ENCODE results near the gene NKAIN2.

NKAIN2 gene

DNA sequence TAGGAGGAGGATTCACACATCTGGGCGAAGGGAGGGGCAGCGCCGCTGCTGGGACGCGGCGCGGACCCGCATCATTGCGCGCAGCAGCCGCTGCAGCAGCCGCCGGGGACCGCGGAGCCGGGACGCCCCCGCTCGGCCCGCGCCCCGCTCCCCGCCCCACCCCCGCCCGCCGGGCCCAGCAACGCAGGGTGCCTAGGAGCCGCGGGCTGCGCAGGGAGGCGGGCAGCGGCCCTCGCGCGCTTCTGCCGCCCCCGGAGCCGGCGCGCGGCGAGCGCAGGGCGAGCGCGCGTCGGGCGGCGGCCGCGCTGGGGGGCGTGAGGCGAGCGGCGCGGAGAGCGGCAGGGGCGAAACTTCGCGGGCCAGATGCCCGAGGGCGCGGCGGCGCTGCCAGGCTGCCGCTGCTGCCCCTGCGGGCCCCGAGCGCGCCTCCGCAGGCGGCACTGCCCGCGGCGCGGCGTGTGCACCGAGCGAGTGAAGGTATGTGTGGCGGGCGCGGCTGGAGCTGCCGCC lies at the start of gene NKAIN2:
TSS of gene NKAIN2 (plus strand) at position 362 of the 510 bp plus-strand sequence.
- Histone ChIP-seq H3K4me3 (ENCODE audit: low read length in 2 of 2) (peak within 1 kb of the TSS; percentile 52 to 56), H3K27me3 (ENCODE audit: control insufficient read depth in 2 of 2, insufficient read depth in 2 of 2, low read length in 2 of 2) (peaks cover 18 to 19% of the 10 kb centered on the region in 2 donors), H3K27ac (ENCODE audit: low read depth in 2 of 2, low read length in 2 of 2) (no peak within 1 kb of the TSS), H3K9me3 (ENCODE audit: control insufficient read depth in 2 of 2, low read length in 2 of 2) (no peaks in the 10 kb centered on the region), H3K36me3 (ENCODE audit: control insufficient read depth in 2 of 2, insufficient read depth in 2 of 2, low read length in 2 of 2) (no peaks in the 10 kb centered on the region), H3K4me1 (ENCODE audit: control insufficient read depth in 2 of 2, insufficient read depth in 2 of 2, low read length in 2 of 2) (peaks cover 0 to 5% of the 10 kb centered on the region in 2 donors), H3K9ac (ENCODE audit: low read depth in 1 of 2, low read length in 2 of 2) (no peak within 1 kb of the TSS)

DNA sequence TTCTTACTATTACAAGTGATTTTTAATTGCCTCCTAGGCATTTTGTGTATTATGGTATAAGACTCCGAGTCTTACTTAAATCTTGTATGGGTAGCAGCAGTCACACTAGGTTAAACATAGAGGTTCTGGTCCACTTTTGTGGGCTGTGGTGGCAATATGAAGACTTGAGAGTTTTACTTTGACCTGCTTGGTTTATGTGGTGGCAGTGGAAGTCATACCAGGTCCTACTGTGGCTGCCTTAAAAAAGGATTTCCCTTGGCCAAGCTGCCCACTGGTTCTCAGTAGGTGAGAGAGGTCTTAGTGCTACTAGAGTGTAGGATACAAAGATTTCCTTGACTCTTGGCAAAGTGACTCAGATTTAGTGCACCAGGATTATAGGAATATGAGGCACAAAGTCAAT lies 44.2 kb upstream of the NKAIN2 start:
- Histone ChIP-seq H3K4me1 (ENCODE audit: control insufficient read depth in 2 of 2, insufficient read depth in 2 of 2, low read length in 2 of 2) (no peaks in the 10 kb centered on the region), H3K4me3 (ENCODE audit: low read length in 2 of 2) (no peak overlapping the region), H3K9me3 (ENCODE audit: control insufficient read depth in 2 of 2, low read length in 2 of 2) (no peaks in the 10 kb centered on the region), H3K27ac (ENCODE audit: low read depth in 2 of 2, low read length in 2 of 2) (no peak overlapping the region), H3K9ac (ENCODE audit: low read depth in 1 of 2, low read length in 2 of 2) (no peak overlapping the region), H3K27me3 (ENCODE audit: control insufficient read depth in 2 of 2, insufficient read depth in 2 of 2, low read length in 2 of 2) (no peaks in the 10 kb centered on the region), H3K36me3 (ENCODE audit: control insufficient read depth in 2 of 2, insufficient read depth in 2 of 2, low read length in 2 of 2) (no peaks in the 10 kb centered on the region)

DNA sequence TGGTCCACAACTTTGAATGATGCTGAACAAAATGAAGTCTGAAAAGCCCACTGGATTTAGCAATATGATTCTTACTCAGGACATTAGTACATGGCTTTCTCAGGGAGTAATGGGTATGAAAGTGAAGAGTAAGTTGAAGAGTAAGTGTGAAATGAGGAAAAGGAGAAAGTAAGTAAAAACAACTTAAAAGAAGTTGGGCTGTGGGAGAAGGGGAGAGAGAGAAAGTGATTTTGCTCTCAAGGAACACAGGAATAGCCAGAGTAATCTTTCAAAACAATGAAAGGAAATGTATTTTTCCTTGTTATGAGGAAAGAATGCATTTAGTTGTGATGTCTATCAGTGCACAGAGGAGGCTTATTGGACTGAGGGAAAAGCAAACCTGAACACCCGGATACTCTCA lies 39.8 kb upstream of the NKAIN2 start:
- Histone ChIP-seq H3K9me3 (ENCODE audit: control insufficient read depth in 2 of 2, low read length in 2 of 2) (no peaks in the 10 kb centered on the region), H3K27me3 (ENCODE audit: control insufficient read depth in 2 of 2, insufficient read depth in 2 of 2, low read length in 2 of 2) (no peaks in the 10 kb centered on the region), H3K27ac (ENCODE audit: low read depth in 2 of 2, low read length in 2 of 2) (no peak overlapping the region), H3K36me3 (ENCODE audit: control insufficient read depth in 2 of 2, insufficient read depth in 2 of 2, low read length in 2 of 2) (no peaks in the 10 kb centered on the region), H3K4me3 (ENCODE audit: low read length in 2 of 2) (no peak overlapping the region), H3K9ac (ENCODE audit: low read depth in 1 of 2, low read length in 2 of 2) (no peak overlapping the region), H3K4me1 (ENCODE audit: control insufficient read depth in 2 of 2, insufficient read depth in 2 of 2, low read length in 2 of 2) (no peaks in the 10 kb centered on the region)

DNA sequence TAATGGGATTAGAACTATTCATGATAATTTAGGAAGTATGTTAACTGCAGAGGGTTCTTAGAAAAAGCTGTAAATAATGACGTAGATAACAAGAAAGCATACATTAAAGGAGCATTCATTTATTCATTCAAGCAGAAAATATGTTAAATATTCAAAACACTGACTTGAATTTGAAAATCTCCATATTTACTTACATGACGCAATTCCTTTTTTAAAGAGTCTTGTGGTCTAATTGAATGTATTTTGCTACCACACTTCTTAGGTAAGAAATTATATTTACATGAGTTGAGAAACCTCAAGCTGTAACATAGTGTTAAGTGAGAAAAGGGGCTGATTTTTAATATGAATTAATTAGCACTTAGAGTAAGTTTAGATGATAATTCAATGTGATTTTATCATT lies 38.9 kb upstream of the NKAIN2 start:
- Histone ChIP-seq H3K36me3 (ENCODE audit: control insufficient read depth in 2 of 2, insufficient read depth in 2 of 2, low read length in 2 of 2) (no peaks in the 10 kb centered on the region), H3K9ac (ENCODE audit: low read depth in 1 of 2, low read length in 2 of 2) (no peak overlapping the region), H3K27me3 (ENCODE audit: control insufficient read depth in 2 of 2, insufficient read depth in 2 of 2, low read length in 2 of 2) (no peaks in the 10 kb centered on the region), H3K27ac (ENCODE audit: low read depth in 2 of 2, low read length in 2 of 2) (no peak overlapping the region), H3K4me3 (ENCODE audit: low read length in 2 of 2) (no peak overlapping the region), H3K4me1 (ENCODE audit: control insufficient read depth in 2 of 2, insufficient read depth in 2 of 2, low read length in 2 of 2) (no peaks in the 10 kb centered on the region), H3K9me3 (ENCODE audit: control insufficient read depth in 2 of 2, low read length in 2 of 2) (no peaks in the 10 kb centered on the region)

- H3K27me3 ChIP-seq (ENCODE audit: control insufficient read depth in 2 of 2, insufficient read depth in 2 of 2, low read length in 2 of 2), result no peaks in the 10 kb centered on the region
- no peaks in the 10 kb centered on the region for H3K36me3 ChIP-seq (ENCODE audit: control insufficient read depth in 2 of 2, insufficient read depth in 2 of 2, low read length in 2 of 2)
These were observed 34.7 kb upstream of the NKAIN2 start for GRCh38 chr6:123768921-123769320.

DNA sequence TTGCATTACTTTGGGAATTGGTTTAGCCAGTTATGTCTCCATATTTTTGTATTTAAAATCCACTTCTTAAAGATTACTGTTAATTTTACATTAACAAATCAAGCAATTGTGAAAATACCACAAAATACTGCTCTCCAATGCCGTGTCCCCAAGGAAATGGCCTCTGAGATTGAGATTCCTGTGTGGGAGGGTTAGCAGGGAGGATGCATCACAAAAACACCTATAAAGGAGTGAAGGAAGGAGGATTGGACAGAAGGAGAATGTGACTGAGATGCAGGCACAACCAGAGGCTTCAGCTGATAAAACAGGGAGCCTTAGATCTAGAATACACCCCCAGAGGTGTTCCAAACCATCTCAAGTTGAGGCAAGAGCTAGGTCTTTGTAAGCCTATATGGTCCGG lies 34.2 kb upstream of the NKAIN2 start:
- H3K4me1 ChIP-seq (ENCODE audit: control insufficient read depth in 2 of 2, insufficient read depth in 2 of 2, low read length in 2 of 2), result no peaks in the 10 kb centered on the region
- H3K9me3 ChIP-seq (ENCODE audit: control insufficient read depth in 2 of 2, low read length in 2 of 2), result no peaks in the 10 kb centered on the region
- H3K36me3 ChIP-seq (ENCODE audit: control insufficient read depth in 2 of 2, insufficient read depth in 2 of 2, low read length in 2 of 2), result no peaks in the 10 kb centered on the region
- H3K27ac ChIP-seq (ENCODE audit: low read depth in 2 of 2, low read length in 2 of 2), result no peak overlapping the region
- no peak overlapping the region for H3K9ac ChIP-seq (ENCODE audit: low read depth in 1 of 2, low read length in 2 of 2)
- H3K27me3 ChIP-seq (ENCODE audit: control insufficient read depth in 2 of 2, insufficient read depth in 2 of 2, low read length in 2 of 2), result no peaks in the 10 kb centered on the region
- H3K4me3 ChIP-seq (ENCODE audit: low read length in 2 of 2), result no peak overlapping the region

More at GRCh38 chr6:123768921-123769320, 34.7 kb upstream of the NKAIN2 start:
- H3K27ac ChIP-seq (ENCODE audit: low read depth in 2 of 2, low read length in 2 of 2), result no peak overlapping the region
- no peak overlapping the region for H3K4me3 ChIP-seq (ENCODE audit: low read length in 2 of 2)
- H3K9ac ChIP-seq (ENCODE audit: low read depth in 1 of 2, low read length in 2 of 2), result no peak overlapping the region
- H3K9me3 ChIP-seq (ENCODE audit: control insufficient read depth in 2 of 2, low read length in 2 of 2), result no peaks in the 10 kb centered on the region
- H3K4me1 ChIP-seq (ENCODE audit: control insufficient read depth in 2 of 2, insufficient read depth in 2 of 2, low read length in 2 of 2), result no peaks in the 10 kb centered on the region

DNA sequence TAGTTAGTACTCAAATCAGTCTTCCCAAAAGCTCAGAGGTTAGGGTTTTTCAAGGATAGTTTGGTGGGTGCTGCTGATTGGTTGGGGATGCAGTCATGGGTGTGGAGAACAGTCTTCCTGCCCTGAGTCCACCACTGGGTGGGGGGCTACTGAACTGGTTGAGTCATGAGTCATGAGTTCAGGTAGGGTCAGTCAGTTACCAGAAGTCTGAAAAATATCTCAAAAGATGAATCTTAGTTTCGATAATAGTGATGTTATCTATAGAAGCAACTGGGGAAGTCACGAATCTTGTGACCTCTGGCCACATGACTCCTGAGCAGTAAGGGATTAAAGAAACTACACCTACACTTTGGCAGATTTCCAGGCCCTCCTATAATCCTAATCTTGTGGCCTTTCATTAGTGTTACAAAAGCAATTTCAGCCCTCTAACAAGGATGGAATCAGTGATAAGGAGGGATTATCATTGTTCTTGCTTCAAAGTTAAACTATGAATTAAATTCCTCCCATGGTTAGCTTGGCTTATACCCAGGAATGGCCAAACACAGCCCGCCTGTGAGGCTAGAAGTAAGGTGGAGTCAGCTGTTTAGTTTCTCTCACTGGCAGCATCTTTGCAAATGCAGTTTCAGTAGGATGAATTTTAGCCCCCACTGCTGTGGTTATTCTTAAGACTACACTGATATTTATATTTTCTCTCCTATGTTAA lies 33.3 kb upstream of the NKAIN2 start:
- no peaks in the 10 kb centered on the region for H3K9me3 ChIP-seq (ENCODE audit: control insufficient read depth in 2 of 2, low read length in 2 of 2)
- no peak overlapping the region for H3K27ac ChIP-seq (ENCODE audit: low read depth in 2 of 2, low read length in 2 of 2)
- no peak overlapping the region for H3K9ac ChIP-seq (ENCODE audit: low read depth in 1 of 2, low read length in 2 of 2)
- no peaks in the 10 kb centered on the region for H3K36me3 ChIP-seq (ENCODE audit: control insufficient read depth in 2 of 2, insufficient read depth in 2 of 2, low read length in 2 of 2)
- no peaks in the 10 kb centered on the region for H3K27me3 ChIP-seq (ENCODE audit: control insufficient read depth in 2 of 2, insufficient read depth in 2 of 2, low read length in 2 of 2)
- H3K4me1 ChIP-seq (ENCODE audit: control insufficient read depth in 2 of 2, insufficient read depth in 2 of 2, low read length in 2 of 2), result no peaks in the 10 kb centered on the region
- H3K4me3 ChIP-seq (ENCODE audit: low read length in 2 of 2), result no peak overlapping the region

DNA sequence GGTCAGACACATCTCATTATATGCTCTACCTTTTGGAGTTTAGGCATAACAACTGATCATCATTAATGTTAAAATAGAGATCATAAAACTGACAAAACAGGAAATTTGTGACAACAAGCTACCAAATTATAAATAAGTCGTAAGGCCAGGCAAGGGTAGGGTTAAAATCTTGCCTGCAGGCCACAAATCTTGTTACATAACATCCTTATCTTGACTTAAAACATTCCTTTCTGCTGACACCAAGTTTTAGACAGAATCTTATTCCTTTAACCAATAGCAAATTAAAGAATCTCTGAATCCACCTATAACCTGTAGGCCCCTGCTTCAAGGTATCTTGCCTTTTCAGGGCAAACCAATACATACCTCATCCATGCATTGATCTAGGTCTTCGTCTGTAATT lies 32.5 kb upstream of the NKAIN2 start:
- Histone ChIP-seq H3K9ac (ENCODE audit: low read depth in 1 of 2, low read length in 2 of 2) (no peak overlapping the region), H3K4me1 (ENCODE audit: control insufficient read depth in 2 of 2, insufficient read depth in 2 of 2, low read length in 2 of 2) (no peaks in the 10 kb centered on the region), H3K27me3 (ENCODE audit: control insufficient read depth in 2 of 2, insufficient read depth in 2 of 2, low read length in 2 of 2) (no peaks in the 10 kb centered on the region), H3K36me3 (ENCODE audit: control insufficient read depth in 2 of 2, insufficient read depth in 2 of 2, low read length in 2 of 2) (no peaks in the 10 kb centered on the region), H3K27ac (ENCODE audit: low read depth in 2 of 2, low read length in 2 of 2) (no peak overlapping the region), H3K9me3 (ENCODE audit: control insufficient read depth in 2 of 2, low read length in 2 of 2) (no peaks in the 10 kb centered on the region), H3K4me3 (ENCODE audit: low read length in 2 of 2) (no peak overlapping the region)

- no peaks in the 10 kb centered on the region for H3K36me3 ChIP-seq (ENCODE audit: control insufficient read depth in 2 of 2, insufficient read depth in 2 of 2, low read length in 2 of 2)
- H3K27ac ChIP-seq (ENCODE audit: low read depth in 2 of 2, low read length in 2 of 2), result no peak overlapping the region
- H3K9me3 ChIP-seq (ENCODE audit: control insufficient read depth in 2 of 2, low read length in 2 of 2), result no peaks in the 10 kb centered on the region
- no peak overlapping the region for H3K9ac ChIP-seq (ENCODE audit: low read depth in 1 of 2, low read length in 2 of 2)
- no peaks in the 10 kb centered on the region for H3K4me1 ChIP-seq (ENCODE audit: control insufficient read depth in 2 of 2, insufficient read depth in 2 of 2, low read length in 2 of 2)
- no peak overlapping the region for H3K4me3 ChIP-seq (ENCODE audit: low read length in 2 of 2)
- H3K27me3 ChIP-seq (ENCODE audit: control insufficient read depth in 2 of 2, insufficient read depth in 2 of 2, low read length in 2 of 2), result no peaks in the 10 kb centered on the region
These were observed 26.1 kb upstream of the NKAIN2 start for GRCh38 chr6:123777563-123777962.

DNA sequence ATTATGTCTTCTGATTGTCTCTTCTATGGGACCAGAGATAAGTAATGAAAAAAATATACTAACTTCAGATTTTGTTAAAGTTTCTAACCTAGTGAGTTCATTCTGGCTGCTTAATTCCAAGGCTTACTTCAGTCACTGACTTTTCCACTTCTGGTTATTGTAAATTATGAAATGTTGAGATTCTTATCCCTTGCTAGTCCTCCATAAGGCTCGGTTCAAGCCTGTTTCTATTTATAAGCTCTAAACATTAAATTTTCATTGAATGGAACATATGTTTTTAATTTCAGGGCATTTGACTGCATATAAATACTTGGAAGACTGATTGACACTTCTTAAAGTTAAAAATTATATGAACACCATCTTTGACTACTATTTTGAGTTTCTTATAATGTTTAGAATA lies 23.6 kb upstream of the NKAIN2 start:
- Histone ChIP-seq H3K9ac (ENCODE audit: low read depth in 1 of 2, low read length in 2 of 2) (no peak overlapping the region), H3K27me3 (ENCODE audit: control insufficient read depth in 2 of 2, insufficient read depth in 2 of 2, low read length in 2 of 2) (no peaks in the 10 kb centered on the region), H3K36me3 (ENCODE audit: control insufficient read depth in 2 of 2, insufficient read depth in 2 of 2, low read length in 2 of 2) (no peaks in the 10 kb centered on the region), H3K27ac (ENCODE audit: low read depth in 2 of 2, low read length in 2 of 2) (no peak overlapping the region), H3K4me1 (ENCODE audit: control insufficient read depth in 2 of 2, insufficient read depth in 2 of 2, low read length in 2 of 2) (no peaks in the 10 kb centered on the region), H3K9me3 (ENCODE audit: control insufficient read depth in 2 of 2, low read length in 2 of 2) (no peaks in the 10 kb centered on the region), H3K4me3 (ENCODE audit: low read length in 2 of 2) (no peak overlapping the region)

Measured in mucosa of rectum (tissue), 2 donors.